Astrocyte (in vitro differentiated cells and primary cell): ENCODE data around the gene HAPLN3.

Source experiments
- CTCF ChIP-seq: IDR thresholded peaks from 2 replicates; pipeline ENCODE4 v1.5.1; 2011; ENCODE audit warnings: low read depth, mild to moderate bottlenecking, inconsistent platforms, low read length, moderate library complexity; ENCODE audit not compliant: insufficient read depth
- EZH2 ChIP-seq: IDR thresholded peaks from 2 replicates; pipeline ENCODE4 v1.6.1; 2012; ENCODE audit warnings: mild to moderate bottlenecking, low read length, inconsistent platforms; ENCODE audit not compliant: insufficient read depth

- TF ChIP-seq CTCF (no peak), EZH2 (no peak)
These were observed 52.0 kb downstream of the HAPLN3 start for GRCh38 chr15:88843334-88843733.
